ENCODE results near the gene MFSD1.

Gene MFSD1

GRCh38 chr3:158794936-158795518 lies 6.8 kb upstream of the MFSD1 start:
- Histone ChIP-seq H2AK5ac (ENCODE audit: low read length) (no peak overlapping the region), H3K18ac (ENCODE audit: low read length) (no peak overlapping the region), H3K79me1 (ENCODE audit: low read length) (no peaks in the 10 kb centered on the region), H3K27ac (ENCODE audit: low read depth, low read length) (no peak overlapping the region), H2BK15ac (replicated peaks; ENCODE audit: low read depth) (no peak overlapping the region), H3K36me3 (ENCODE audit: control insufficient read depth, insufficient read depth, low read length) (no peaks in the 10 kb centered on the region), H2BK120ac (ENCODE audit: low read depth, low read length) (no peak overlapping the region), H3K4me2 (ENCODE audit: low read length) (no peak overlapping the region), H3K23ac (ENCODE audit: low read length) (no peak overlapping the region), H3K4ac (ENCODE audit: low read depth, low read length) (no peak overlapping the region), H3K27me3 (ENCODE audit: insufficient read depth, low read length, poor library complexity) (no peaks in the 10 kb centered on the region), H3K4me3 (ENCODE audit: low read length) (no peak overlapping the region), H4K8ac (ENCODE audit: low read depth, low read length) (no peak overlapping the region), H3K79me2 (ENCODE audit: control insufficient read depth, insufficient read depth, low read length) (no peaks in the 10 kb centered on the region), H2BK5ac (ENCODE audit: low read length) (no peak overlapping the region), H3K56ac (ENCODE audit: low read length) (no peak overlapping the region), H4K5ac (ENCODE audit: low read length) (no peak overlapping the region), H3K9ac (ENCODE audit: low read length) (no peak overlapping the region), H3K4me1 (ENCODE audit: control insufficient read depth, low read depth, low read length) (no peaks in the 10 kb centered on the region)
- peak; percentile 41 for DNase-seq
- WGBS (ENCODE audit: extremely low coverage, insufficient coverage, low lambda C conversion rate): no CpG with 5 or more reads among the region's 5 CpGs

- Histone ChIP-seq H3K9ac (ENCODE audit: low read length) (peak overlapping the region; percentile 86), H2BK5ac (ENCODE audit: low read length) (no peak overlapping the region), H3K18ac (ENCODE audit: low read length) (no peak overlapping the region), H3K23ac (ENCODE audit: low read length) (no peak overlapping the region), H3K79me2 (ENCODE audit: control insufficient read depth, insufficient read depth, low read length) (no peaks in the 10 kb centered on the region), H2BK15ac (replicated peaks; ENCODE audit: low read depth) (no peak overlapping the region), H3K56ac (ENCODE audit: low read length) (peak overlapping the region; percentile 89), H3K4me2 (ENCODE audit: low read length) (peak overlapping the region; percentile 97), H3K4me3 (ENCODE audit: low read length) (peak overlapping the region; percentile 83), H4K5ac (ENCODE audit: low read length) (no peak overlapping the region), H3K4ac (ENCODE audit: low read depth, low read length) (no peak overlapping the region), H3K36me3 (ENCODE audit: control insufficient read depth, insufficient read depth, low read length) (no peaks in the 10 kb centered on the region), H3K4me1 (ENCODE audit: control insufficient read depth, low read depth, low read length) (no peaks in the 10 kb centered on the region), H3K79me1 (ENCODE audit: low read length) (no peaks in the 10 kb centered on the region), H4K8ac (ENCODE audit: low read depth, low read length) (no peak overlapping the region), H3K27ac (ENCODE audit: low read depth, low read length) (no peak overlapping the region), H2BK120ac (ENCODE audit: low read depth, low read length) (no peak overlapping the region), H3K27me3 (ENCODE audit: insufficient read depth, low read length, poor library complexity) (peaks cover 12% of the 10 kb centered on the region), H2AK5ac (ENCODE audit: low read length) (no peak overlapping the region)
- DNase-seq: peak; percentile 17
- WGBS (ENCODE audit: extremely low coverage, insufficient coverage, low lambda C conversion rate): no CpG with 5 or more reads among the region's 11 CpGs
These were observed 653 bp upstream of the MFSD1 start for GRCh38 chr3:158801201-158801600.

- H3K4me2 ChIP-seq (ENCODE audit: low read length): peak overlapping the region; percentile 97
- no peaks in the 10 kb centered on the region for H3K36me3 ChIP-seq (ENCODE audit: control insufficient read depth, insufficient read depth, low read length)
- H3K4me1 ChIP-seq (ENCODE audit: control insufficient read depth, low read depth, low read length): no peaks in the 10 kb centered on the region
- peaks cover 12% of the 10 kb centered on the region for H3K27me3 ChIP-seq (ENCODE audit: insufficient read depth, low read length, poor library complexity)
- no peak overlapping the region for H2AK5ac ChIP-seq (ENCODE audit: low read length)
- no peak overlapping the region for H3K23ac ChIP-seq (ENCODE audit: low read length)
- H4K5ac ChIP-seq (ENCODE audit: low read length): no peak overlapping the region
- no peak overlapping the region for H3K4ac ChIP-seq (ENCODE audit: low read depth, low read length)
- no peak overlapping the region for H2BK15ac ChIP-seq (replicated peaks; ENCODE audit: low read depth)
- H3K9ac ChIP-seq (ENCODE audit: low read length): peak overlapping the region; percentile 76
- H3K4me3 ChIP-seq (ENCODE audit: low read length): peak overlapping the region; percentile 76
- no peak for DNase-seq
- no CpG with 5 or more reads among the region's 25 CpGs for WGBS (ENCODE audit: extremely low coverage, insufficient coverage, low lambda C conversion rate)
- no peak overlapping the region for H4K8ac ChIP-seq (ENCODE audit: low read depth, low read length)
- no peak overlapping the region for H2BK5ac ChIP-seq (ENCODE audit: low read length)
- no peak overlapping the region for H3K27ac ChIP-seq (ENCODE audit: low read depth, low read length)
- H3K79me1 ChIP-seq (ENCODE audit: low read length): no peaks in the 10 kb centered on the region
- peak overlapping the region; percentile 85 for H3K56ac ChIP-seq (ENCODE audit: low read length)
- H3K79me2 ChIP-seq (ENCODE audit: control insufficient read depth, insufficient read depth, low read length): no peaks in the 10 kb centered on the region
- no peak overlapping the region for H2BK120ac ChIP-seq (ENCODE audit: low read depth, low read length)
- H3K18ac ChIP-seq (ENCODE audit: low read length): no peak overlapping the region
These were observed 785 bp downstream of the MFSD1 start for GRCh38 chr3:158802409-158803268.

GRCh38 chr3:158804441-158804840 lies 2.6 kb downstream of the MFSD1 start:
- no peak overlapping the region for H2BK5ac ChIP-seq (ENCODE audit: low read length)
- no peaks in the 10 kb centered on the region for H3K79me1 ChIP-seq (ENCODE audit: low read length)
- no peak overlapping the region for H3K56ac ChIP-seq (ENCODE audit: low read length)
- no peak overlapping the region for H2AK5ac ChIP-seq (ENCODE audit: low read length)
- H3K18ac ChIP-seq (ENCODE audit: low read length): no peak overlapping the region
- H2BK120ac ChIP-seq (ENCODE audit: low read depth, low read length): no peak overlapping the region
- no peak overlapping the region for H3K4ac ChIP-seq (ENCODE audit: low read depth, low read length)
- no CpG with 5 or more reads among the region's 3 CpGs for whole genome bisulfite sequencing (ENCODE audit: extremely low coverage, insufficient coverage, low lambda C conversion rate)
- H3K4me3 ChIP-seq (ENCODE audit: low read length): no peak overlapping the region
- no peak overlapping the region for H4K5ac ChIP-seq (ENCODE audit: low read length)
- no peaks in the 10 kb centered on the region for H3K79me2 ChIP-seq (ENCODE audit: control insufficient read depth, insufficient read depth, low read length)
- no peak for DNase-seq
- H3K23ac ChIP-seq (ENCODE audit: low read length): no peak overlapping the region
- H3K4me1 ChIP-seq (ENCODE audit: control insufficient read depth, low read depth, low read length): no peaks in the 10 kb centered on the region
- H2BK15ac ChIP-seq (replicated peaks; ENCODE audit: low read depth): no peak overlapping the region
- H3K27ac ChIP-seq (ENCODE audit: low read depth, low read length): no peak overlapping the region
- no peak overlapping the region for H4K8ac ChIP-seq (ENCODE audit: low read depth, low read length)
- no peak overlapping the region for H3K4me2 ChIP-seq (ENCODE audit: low read length)
- H3K9ac ChIP-seq (ENCODE audit: low read length): no peak overlapping the region
- no peaks in the 10 kb centered on the region for H3K36me3 ChIP-seq (ENCODE audit: control insufficient read depth, insufficient read depth, low read length)
- peaks cover 12% of the 10 kb centered on the region for H3K27me3 ChIP-seq (ENCODE audit: insufficient read depth, low read length, poor library complexity)

GRCh38 chr3:158808697-158809096 lies 6.8 kb downstream of the MFSD1 start:
- Histone ChIP-seq H3K4me1 (ENCODE audit: control insufficient read depth, low read depth, low read length) (no peaks in the 10 kb centered on the region), H3K18ac (ENCODE audit: low read length) (no peak overlapping the region), H2BK120ac (ENCODE audit: low read depth, low read length) (no peak overlapping the region), H3K27ac (ENCODE audit: low read depth, low read length) (no peak overlapping the region), H3K4ac (ENCODE audit: low read depth, low read length) (no peak overlapping the region), H3K36me3 (ENCODE audit: control insufficient read depth, insufficient read depth, low read length) (no peaks in the 10 kb centered on the region), H3K56ac (ENCODE audit: low read length) (no peak overlapping the region), H2BK15ac (replicated peaks; ENCODE audit: low read depth) (no peak overlapping the region), H2BK5ac (ENCODE audit: low read length) (no peak overlapping the region), H2AK5ac (ENCODE audit: low read length) (no peak overlapping the region), H3K79me2 (ENCODE audit: control insufficient read depth, insufficient read depth, low read length) (no peaks in the 10 kb centered on the region), H3K27me3 (ENCODE audit: insufficient read depth, low read length, poor library complexity) (no peaks in the 10 kb centered on the region), H3K79me1 (ENCODE audit: low read length) (no peaks in the 10 kb centered on the region), H3K23ac (ENCODE audit: low read length) (no peak overlapping the region), H4K8ac (ENCODE audit: low read depth, low read length) (no peak overlapping the region), H3K4me3 (ENCODE audit: low read length) (no peak overlapping the region), H3K9ac (ENCODE audit: low read length) (no peak overlapping the region), H4K5ac (ENCODE audit: low read length) (no peak overlapping the region), H3K4me2 (ENCODE audit: low read length) (no peak overlapping the region)
- peak; percentile 32 for DNase-seq
- WGBS (ENCODE audit: extremely low coverage, insufficient coverage, low lambda C conversion rate): no CpG with 5 or more reads among the region's 3 CpGs
